Esophagus muscularis mucosa (tissue), 3 donors: ENCODE data around the gene ATF7.

Experiments used
- POLR2A ChIP-seq: fragments of 450-650 bp; IDR thresholded peaks from one replicate; pipeline ENCODE4 v1.6.1; 2017; ENCODE audit warnings: antibody characterized with exemption, moderate library complexity, mild to moderate bottlenecking, low read depth
- POLR2AphosphoS5 ChIP-seq, 2 donors: sonication (generic); formaldehyde crosslinking; IDR thresholded peaks; one replicate each; pipeline ENCODE4 v1.6.1; 2017; ENCODE audit warnings: antibody characterized with exemption in 2 of 2
- TF ChIP-seq, protein P1 (sequence below), 3 experiments: fragments of 200-600 bp in 2 of 3; fragments of 450-650 bp in 1 of 3; sonication (generic) in 2 of 3; IDR thresholded peaks; one replicate each; pipeline ENCODE4 v1.5.1; 2017 to 2019; ENCODE audit warnings: antibody characterized with exemption in 3 of 3, mild to moderate bottlenecking in 2 of 3, moderate library complexity in 1 of 3

DNA sequence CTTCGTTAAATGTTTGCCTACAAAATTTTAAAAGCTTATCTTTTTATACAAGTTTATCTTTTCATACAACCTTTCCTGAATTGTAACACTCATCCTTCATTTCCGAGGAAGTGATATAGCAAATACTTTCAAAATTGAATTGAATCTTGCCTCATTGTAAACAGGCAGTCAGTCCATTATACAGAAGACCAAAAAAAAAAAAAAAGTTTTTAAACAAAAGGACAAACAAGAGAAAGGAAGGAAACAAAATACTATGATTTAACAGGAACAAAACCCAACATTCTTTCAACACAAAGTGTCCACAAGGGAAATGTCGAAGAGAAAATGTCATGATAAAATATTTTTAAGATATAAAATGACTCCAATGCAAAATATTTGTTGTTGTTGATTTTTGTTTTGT is 8.5 kb downstream of the ATF7 start:
- TF ChIP-seq, protein P1, sequence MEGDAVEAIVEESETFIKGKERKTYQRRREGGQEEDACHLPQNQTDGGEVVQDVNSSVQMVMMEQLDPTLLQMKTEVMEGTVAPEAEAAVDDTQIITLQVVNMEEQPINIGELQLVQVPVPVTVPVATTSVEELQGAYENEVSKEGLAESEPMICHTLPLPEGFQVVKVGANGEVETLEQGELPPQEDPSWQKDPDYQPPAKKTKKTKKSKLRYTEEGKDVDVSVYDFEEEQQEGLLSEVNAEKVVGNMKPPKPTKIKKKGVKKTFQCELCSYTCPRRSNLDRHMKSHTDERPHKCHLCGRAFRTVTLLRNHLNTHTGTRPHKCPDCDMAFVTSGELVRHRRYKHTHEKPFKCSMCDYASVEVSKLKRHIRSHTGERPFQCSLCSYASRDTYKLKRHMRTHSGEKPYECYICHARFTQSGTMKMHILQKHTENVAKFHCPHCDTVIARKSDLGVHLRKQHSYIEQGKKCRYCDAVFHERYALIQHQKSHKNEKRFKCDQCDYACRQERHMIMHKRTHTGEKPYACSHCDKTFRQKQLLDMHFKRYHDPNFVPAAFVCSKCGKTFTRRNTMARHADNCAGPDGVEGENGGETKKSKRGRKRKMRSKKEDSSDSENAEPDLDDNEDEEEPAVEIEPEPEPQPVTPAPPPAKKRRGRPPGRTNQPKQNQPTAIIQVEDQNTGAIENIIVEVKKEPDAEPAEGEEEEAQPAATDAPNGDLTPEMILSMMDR (IDR thresholded peaks at IDR 0.05), result no peak
- TF ChIP-seq POLR2A (no peak), POLR2AphosphoS5 (IDR thresholded peaks at IDR 0.05) (no peak)
